WTC11 (cell line): ENCODE measurements around the gene DYNLT2B. TPM values are rescaled to one million over a fixed set of nuclear protein-coding genes. Genes with fewer than 3 reads are reported as not detected.

Experiments used
- ATAC-seq: fragments of 200-7000 bp; cut with Tn5 transposase; 2 replicates; pipeline ENCODE4 v1.10.0; 2021; ENCODE audit warnings: mild to moderate bottlenecking, moderate library complexity
- CTCF ChIA-PET: fragments of 300-600 bp; sonication (Branson Sonifier 250); formaldehyde crosslinking; loops from one replicate; lab custom pipeline; 2021; ENCODE audit warnings: antibody characterized with exemption; lab: Charles Lee
- POLR2A ChIA-PET: fragments of 350-600 bp; sonication (Branson Sonifier 250); formaldehyde crosslinking; loops from one replicate; lab custom pipeline; 2021; ENCODE audit warnings: antibody characterized with exemption; lab: Charles Lee
- DNase-seq: peaks from one replicate; pipeline ENCODE4 v3.0.0; 2021; ENCODE audit warnings: low spot score
- H3K27ac Mint-ChIP-seq: 2 replicates; pipeline ENCODE4 v1.8.0; 2021; ENCODE audit warnings: mixed read lengths
- H3K27me3 Mint-ChIP-seq: 2 replicates; pipeline ENCODE4 v1.8.0; 2021; ENCODE audit warnings: low read depth, mild to moderate bottlenecking, moderate library complexity, mixed read lengths
- H3K36me3 Mint-ChIP-seq: 2 replicates; pipeline ENCODE4 v1.8.0; 2021; ENCODE audit warnings: mixed read lengths
- H3K4me1 Mint-ChIP-seq: 2 replicates; pipeline ENCODE4 v1.8.0; 2022; ENCODE audit warnings: mixed read lengths
- H3K4me3 Mint-ChIP-seq: 2 replicates; pipeline ENCODE4 v1.8.0; 2021; ENCODE audit warnings: mild to moderate bottlenecking, moderate library complexity, mixed read lengths
- H3K9me3 Mint-ChIP-seq: 2 replicates; pipeline ENCODE4 v1.8.0; 2021; ENCODE audit warnings: mixed read lengths
- AR ChIP-seq: fragments of 250-450 bp; sonication (Bioruptor Pico); IDR thresholded peaks from 2 replicates; pipeline ENCODE4 v1.9.0; 2021; ENCODE audit warnings: mild to moderate bottlenecking
- ATF2 ChIP-seq: sonication (generic); formaldehyde crosslinking; IDR thresholded peaks from 2 replicates; pipeline ENCODE4 v1.8.1; 2022; ENCODE audit warnings: low read depth, missing genetic modification reagents, borderline replicate concordance
- ATF6 ChIP-seq: sonication (generic); formaldehyde crosslinking; IDR thresholded peaks from 2 replicates; pipeline ENCODE4 v1.8.1; 2023; ENCODE audit warnings: mild to moderate bottlenecking, missing genetic modification reagents
- CBFB ChIP-seq: sonication (generic); formaldehyde crosslinking; IDR thresholded peaks from 2 replicates; pipeline ENCODE4 v1.8.1; 2022; ENCODE audit warnings: mild to moderate bottlenecking, low read depth, missing genetic modification reagents
- E2F4 ChIP-seq: sonication (generic); formaldehyde crosslinking; IDR thresholded peaks from 2 replicates; pipeline ENCODE4 v1.8.1; 2022; ENCODE audit warnings: low read depth, mild to moderate bottlenecking, moderate library complexity, missing genetic modification reagents, borderline replicate concordance
- FOXJ3 ChIP-seq: sonication (generic); formaldehyde crosslinking; IDR thresholded peaks from 2 replicates; pipeline ENCODE4 v1.9.0; 2021; ENCODE audit warnings: missing genetic modification reagents, mild to moderate bottlenecking, borderline replicate concordance
- FOXP1 ChIP-seq: sonication (generic); formaldehyde crosslinking; IDR thresholded peaks from 2 replicates; pipeline ENCODE4 v1.8.0; 2022; ENCODE audit warnings: missing genetic modification reagents, mild to moderate bottlenecking, moderate library complexity, borderline replicate concordance
- GRHL2 ChIP-seq: fragments of 250-450 bp; sonication (Bioruptor Pico); IDR thresholded peaks from 2 replicates; pipeline ENCODE4 v1.8.0; 2022; ENCODE audit warnings: mild to moderate bottlenecking, moderate library complexity; ENCODE audit not compliant: insufficient replicate concordance, severe bottlenecking
- GTF2I ChIP-seq: fragments of 250-450 bp; sonication (Bioruptor Pico); conservative IDR thresholded peaks from 2 replicates; pipeline ENCODE4 v1.4.0; 2021; ENCODE audit warnings: mild to moderate bottlenecking
- KAT7 ChIP-seq: sonication (generic); formaldehyde crosslinking; IDR thresholded peaks from 2 replicates; pipeline ENCODE4 v1.8.1; 2023; ENCODE audit warnings: missing genetic modification reagents, mild to moderate bottlenecking, borderline replicate concordance
- MAX ChIP-seq: sonication (generic); formaldehyde crosslinking; IDR thresholded peaks from 2 replicates; pipeline ENCODE4 v1.8.0; 2022; ENCODE audit warnings: mild to moderate bottlenecking, missing genetic modification reagents
- MXD4 ChIP-seq: fragments of 250-450 bp; sonication (Bioruptor Pico); IDR thresholded peaks from 2 replicates; pipeline ENCODE4 v1.8.0; 2021; ENCODE audit warnings: mild to moderate bottlenecking, moderate library complexity, borderline replicate concordance
- NFATC4 ChIP-seq: fragments of 250-450 bp; sonication (Bioruptor Pico); IDR thresholded peaks from 2 replicates; pipeline ENCODE4 v1.9.0; 2021; ENCODE audit warnings: mild to moderate bottlenecking
- OVOL2 ChIP-seq: fragments of 250-450 bp; sonication (Bioruptor Pico); IDR thresholded peaks from 2 replicates; pipeline ENCODE4 v1.9.0; 2021; ENCODE audit warnings: mild to moderate bottlenecking, borderline replicate concordance
- PRRX2 ChIP-seq: fragments of 250-450 bp; sonication (Bioruptor Pico); IDR thresholded peaks from 2 replicates; pipeline ENCODE4 v1.8.0; 2021; ENCODE audit warnings: mild to moderate bottlenecking
- RORB ChIP-seq: fragments of 250-450 bp; sonication (Bioruptor Pico); IDR thresholded peaks from 2 replicates; pipeline ENCODE4 v1.9.0; 2021; ENCODE audit warnings: mild to moderate bottlenecking
- SMAD4 ChIP-seq: sonication (generic); formaldehyde crosslinking; IDR thresholded peaks from 2 replicates; pipeline ENCODE4 v1.8.0; 2022; ENCODE audit warnings: mild to moderate bottlenecking, missing genetic modification reagents
- SOX15 ChIP-seq: fragments of 250-450 bp; sonication (Bioruptor Pico); IDR thresholded peaks from 2 replicates; pipeline ENCODE4 v1.9.0; 2021; ENCODE audit warnings: mild to moderate bottlenecking
- TEAD1 ChIP-seq: sonication (generic); formaldehyde crosslinking; IDR thresholded peaks from 2 replicates; pipeline ENCODE4 v1.8.0; 2022; ENCODE audit warnings: mild to moderate bottlenecking, missing genetic modification reagents
- ZBTB43 ChIP-seq: sonication (generic); formaldehyde crosslinking; IDR thresholded peaks from 2 replicates; pipeline ENCODE4 v1.8.1; 2023; ENCODE audit warnings: mild to moderate bottlenecking, missing genetic modification reagents
- ZNF423 ChIP-seq: fragments of 250-450 bp; sonication (Bioruptor Pico); IDR thresholded peaks from 2 replicates; pipeline ENCODE4 v2.1.2; 2022; ENCODE audit warnings: mild to moderate bottlenecking, moderate library complexity
- ZNF512 ChIP-seq: sonication (generic); formaldehyde crosslinking; IDR thresholded peaks from 2 replicates; pipeline ENCODE4 v1.8.1; 2022; ENCODE audit warnings: missing genetic modification reagents, borderline replicate concordance
- total RNA-seq: library from RNA; stranded (reverse); gene quantifications from 3 replicates; pipeline ENCODE4 v1.2.3, GENCODE V29; 2021

The DYNLT2B gene
- total RNA-seq, 1 experiment from 2014 or later: 10.0 TPM

- TF ChIP-seq AR (CRISPR knock-in tag) (no peak), SOX15 (CRISPR knock-in tag) (no peak), ATF6 (no peak), RORB (CRISPR knock-in tag) (no peak), FOXJ3 (CRISPR knock-in tag) (no peak), PRRX2 (CRISPR knock-in tag) (no peak), SMAD4 (CRISPR knock-in tag) (no peak), OVOL2 (no peak), NFATC4 (CRISPR knock-in tag) (no peak), ATF2 (no peak), GRHL2 (CRISPR knock-in tag) (no peak), ZNF423 (CRISPR knock-in tag) (no peak), TEAD1 (CRISPR knock-in tag) (no peak)
These were observed 8.9 kb upstream of the DYNLT2B start (continued) for GRCh38 chr3:196326936-196327335.

- peak; percentile 44 for DNase-seq
- ATAC-seq: peak; percentile 75
- no peaks in the 10 kb centered on the region for H3K36me3 Mint-ChIP-seq
- H3K27me3 Mint-ChIP-seq: no peaks in the 10 kb centered on the region
- POLR2A ChIA-PET: no interaction called here
- no peak for TF ChIP-seq ZNF512
- TF ChIP-seq FOXJ3 (CRISPR knock-in tag): no peak
- H3K9me3 Mint-ChIP-seq: no peaks in the 10 kb centered on the region
- H3K4me1 Mint-ChIP-seq: peaks cover 17% of the 10 kb centered on the region
- CTCF ChIA-PET: interaction anchor here (0.6 to 1.8 kb wide), 7 partner anchors 9 to 205 kb away, joined by 3 to 9 read pairs (median 3); no protein-coding TSS in a partner anchor
- no peak overlapping the region for H3K4me3 Mint-ChIP-seq
- H3K27ac Mint-ChIP-seq: no peak overlapping the region
These were observed 5.7 kb upstream of the DYNLT2B start for GRCh38 chr3:196323691-196324090.

GRCh38 chr3:196323016-196323415, 5.0 kb upstream of the DYNLT2B start:
- CTCF ChIA-PET: no interaction called here
- DNase-seq: no peak
- Mint-ChIP-seq H3K36me3 (no peaks in the 10 kb centered on the region), H3K27me3 (no peaks in the 10 kb centered on the region), H3K9me3 (no peaks in the 10 kb centered on the region), H3K27ac (no peak overlapping the region), H3K4me3 (no peak overlapping the region), H3K4me1 (peaks cover 17% of the 10 kb centered on the region)
- TF ChIP-seq ZBTB43 (CRISPR knock-in tag): no peak
- no peak for TF ChIP-seq MXD4
- no peak for TF ChIP-seq GTF2I
- TF ChIP-seq MAX (CRISPR knock-in tag): no peak
- no peak for TF ChIP-seq TEAD1 (CRISPR knock-in tag)
- no peak for TF ChIP-seq CBFB (CRISPR knock-in tag)
- no peak for TF ChIP-seq E2F4 (CRISPR knock-in tag)
- TF ChIP-seq ZNF512: no peak
- TF ChIP-seq KAT7 (CRISPR knock-in tag): no peak
- no peak for TF ChIP-seq FOXJ3 (CRISPR knock-in tag)
- no peak for TF ChIP-seq FOXP1 (CRISPR knock-in tag)
- no peak for ATAC-seq
- POLR2A ChIA-PET: interaction anchor here (0.7 kb wide), 1 partner anchor 49 kb away, joined by 4 read pairs; no protein-coding TSS in a partner anchor
